ENCODE measurements around the gene RAPSN.

RAPSN gene

DNA sequence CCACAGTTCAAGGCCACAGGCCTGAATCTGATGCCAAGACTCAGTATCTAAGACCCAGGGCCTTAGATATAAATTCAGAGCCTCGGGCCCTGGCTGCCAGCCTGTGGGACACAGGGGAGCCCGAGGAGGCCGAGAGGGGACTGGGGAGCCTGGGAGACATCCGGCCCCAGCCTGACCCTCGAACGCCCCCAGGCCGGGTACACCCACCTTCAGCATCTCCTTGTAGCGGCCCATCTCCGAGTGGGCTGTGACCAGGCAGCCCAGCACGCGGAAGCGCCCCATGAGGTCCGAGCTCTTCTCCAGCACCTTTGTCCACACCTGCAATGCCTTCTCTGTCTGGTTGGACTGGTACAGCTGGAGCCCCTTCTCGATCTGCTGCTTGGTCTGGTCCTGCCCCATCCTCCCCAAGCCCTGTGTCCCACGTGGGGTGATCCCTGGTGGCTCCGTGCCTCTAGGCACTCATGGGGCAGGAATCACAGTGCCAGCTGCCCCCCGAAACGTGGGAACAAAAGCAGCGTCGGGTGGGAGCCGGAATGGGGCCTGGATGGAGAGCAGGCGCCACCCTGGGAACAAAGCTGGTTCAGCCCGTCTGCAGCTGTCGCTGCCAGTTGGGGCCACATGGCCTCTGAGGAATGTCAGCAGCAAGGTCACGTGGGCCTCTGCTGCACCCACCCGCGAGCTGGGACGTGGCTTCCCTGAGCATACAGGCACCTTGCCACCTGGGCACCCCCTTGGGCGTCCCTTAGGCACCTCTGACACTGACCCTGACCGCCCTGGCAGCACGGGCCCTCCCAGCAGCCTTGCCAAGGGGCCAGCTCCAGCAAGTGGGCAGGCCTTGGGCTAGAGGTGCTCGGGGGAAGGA, at the start of gene RAPSN:
TSS of gene RAPSN (minus strand) at position 571 of the 862 bp plus-strand sequence. CDS start at position 399, 172 bp downstream.
- no peak for DNase-seq (ENCODE audit: low read depth)

DNA sequence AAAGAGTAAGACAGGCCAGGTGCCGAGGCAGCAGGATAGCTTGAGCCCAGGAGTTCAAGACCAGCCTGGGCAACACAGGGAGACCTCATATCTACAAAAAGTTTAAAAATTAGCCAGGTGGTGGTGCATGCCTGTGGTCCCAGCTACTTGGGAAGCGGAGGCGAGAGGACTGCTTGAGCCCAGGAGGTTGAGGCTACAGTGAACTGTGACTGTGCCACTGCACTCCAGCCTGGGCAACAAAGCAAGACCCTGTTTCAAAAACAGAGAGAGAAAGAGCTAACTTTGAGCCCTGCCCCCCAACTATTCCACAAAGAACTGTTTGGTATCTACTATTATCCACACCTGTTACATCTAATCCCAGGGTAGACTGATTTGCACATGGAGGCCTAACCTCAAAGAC, 49.2 kb upstream of the RAPSN start:
- DNase-seq (ENCODE audit: low read depth) = no peak

DNA sequence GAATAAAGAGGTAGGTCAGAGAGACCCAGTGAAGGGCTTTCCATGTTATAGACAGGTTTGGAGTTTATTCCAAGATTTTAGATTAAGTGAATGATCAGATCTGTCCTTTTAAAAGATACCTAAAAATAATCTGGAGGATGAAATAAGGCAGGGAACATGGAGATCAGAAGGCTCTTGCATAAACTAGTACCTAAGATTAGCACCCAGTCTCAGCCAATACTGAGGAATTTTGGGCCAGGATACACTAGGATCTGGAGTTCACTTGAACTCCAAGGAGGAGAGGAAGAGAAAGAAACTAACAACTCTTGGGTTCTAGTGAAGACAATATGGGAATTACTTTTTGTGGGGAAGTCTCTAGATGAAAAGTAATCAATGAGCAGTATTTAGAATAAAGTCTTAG, 47.9 kb upstream of the RAPSN start:
- no peak for DNase-seq (ENCODE audit: low read depth)

DNA sequence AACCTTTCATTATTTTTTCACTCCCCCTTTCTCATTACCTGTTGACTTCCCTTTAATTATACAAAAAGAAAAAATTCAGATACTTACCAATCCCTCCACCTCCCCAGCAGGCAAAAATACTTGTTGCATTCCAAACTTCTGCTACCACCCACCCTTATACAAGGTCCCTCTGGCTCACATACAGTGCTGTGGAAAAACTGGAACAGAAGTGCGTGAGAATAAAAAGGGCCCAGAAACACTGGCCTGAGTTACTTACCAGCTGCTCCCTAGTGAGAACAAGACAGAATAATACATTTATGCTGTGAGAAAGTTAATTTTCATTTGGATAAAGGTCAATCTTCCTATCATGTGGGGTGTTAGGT, 46.9 kb upstream of the RAPSN start:
- no peak for DNase-seq (ENCODE audit: low read depth)

DNA sequence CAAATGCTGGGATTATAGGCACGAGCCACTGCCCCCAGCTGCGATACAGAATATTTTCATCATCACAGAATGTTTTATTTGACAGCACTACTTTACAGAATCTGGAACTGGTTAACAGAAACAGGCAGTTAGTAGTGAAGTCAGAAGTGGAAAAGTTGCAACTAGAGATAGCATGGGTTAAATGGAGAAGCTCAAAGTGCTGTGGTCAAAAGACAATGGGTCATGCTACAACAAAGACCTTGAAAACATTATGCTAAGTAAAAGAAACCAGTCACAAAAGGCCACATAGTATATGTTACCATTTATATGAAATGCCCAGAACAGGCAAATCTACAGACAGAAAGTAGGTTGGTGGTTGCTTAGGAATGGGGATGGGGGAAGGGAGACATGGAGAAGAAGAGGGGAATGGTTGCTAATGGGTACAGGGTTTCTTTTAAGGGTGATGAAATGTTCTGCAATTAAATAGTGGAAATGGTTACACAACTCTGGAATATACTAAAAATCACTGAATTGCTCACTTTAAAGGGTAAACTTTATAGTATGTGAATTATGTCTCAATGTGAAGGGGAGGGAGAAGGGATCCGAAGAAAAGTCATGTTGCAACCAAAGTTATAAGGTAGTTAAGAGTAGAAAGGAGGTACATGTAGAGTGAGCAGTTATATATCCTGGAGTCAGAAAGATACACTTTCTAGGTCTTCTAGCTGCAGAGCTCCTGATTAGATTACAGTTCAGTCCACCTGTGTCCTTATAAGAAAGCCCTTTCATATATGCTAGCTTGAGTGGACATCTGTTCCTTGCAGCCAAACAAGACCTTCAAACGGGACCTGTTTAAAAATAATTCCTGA, 46.3 kb upstream of the RAPSN start:
- DNase-seq (ENCODE audit: low read depth) = peak; percentile 22

DNA sequence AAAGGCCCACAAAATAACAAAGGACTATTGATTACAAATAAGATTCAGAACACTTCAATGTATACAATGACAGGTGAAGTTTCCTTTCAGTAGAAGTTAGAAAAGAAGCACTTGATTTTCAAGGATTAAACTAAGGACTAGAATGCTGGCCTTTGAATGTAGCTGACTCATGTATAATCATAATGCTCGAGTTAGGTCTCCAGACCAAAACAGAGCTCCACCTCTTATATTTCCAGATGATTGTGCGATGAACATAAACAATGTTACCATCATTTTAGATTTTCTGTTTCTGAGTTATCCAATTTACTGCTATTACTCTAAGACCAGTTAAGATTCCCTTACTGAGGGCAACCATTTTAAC, 40.4 kb upstream of the RAPSN start:
- DNase-seq (ENCODE audit: low read depth) = no peak

DNA sequence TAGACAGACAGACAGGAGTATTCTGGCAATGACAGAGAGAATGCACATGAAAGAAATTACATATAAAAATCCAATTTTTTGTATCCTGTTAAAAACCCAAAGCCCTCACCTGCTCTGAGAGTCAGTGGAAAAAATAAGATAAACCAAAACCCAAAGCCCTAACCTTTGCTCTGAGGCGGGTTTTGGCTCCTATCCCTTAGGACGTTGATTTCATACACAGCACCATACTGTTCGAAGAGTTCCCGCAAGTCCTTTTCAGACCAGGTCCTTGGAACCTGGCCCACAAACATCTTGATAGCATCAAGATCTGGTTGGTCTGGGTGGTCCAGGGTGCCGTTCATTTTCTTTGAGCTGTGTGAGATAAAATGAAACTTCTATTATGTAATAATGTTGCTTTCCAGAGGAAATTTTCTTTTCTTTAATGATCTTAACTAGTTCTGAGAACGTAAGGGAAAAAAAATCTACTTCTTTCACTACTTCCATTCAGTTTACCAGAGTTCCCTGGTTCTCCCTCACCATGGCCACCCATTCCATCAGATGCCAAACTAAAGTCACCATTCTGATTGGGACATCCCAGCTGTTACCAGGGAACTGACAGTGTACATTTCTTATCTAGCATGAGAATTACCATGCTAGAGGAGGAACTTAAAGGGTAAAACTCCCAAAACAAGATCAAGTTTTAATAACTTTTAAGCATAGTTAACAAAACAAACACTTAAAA, 39.9 kb upstream of the RAPSN start:
- no peak for DNase-seq (ENCODE audit: low read depth)

DNA sequence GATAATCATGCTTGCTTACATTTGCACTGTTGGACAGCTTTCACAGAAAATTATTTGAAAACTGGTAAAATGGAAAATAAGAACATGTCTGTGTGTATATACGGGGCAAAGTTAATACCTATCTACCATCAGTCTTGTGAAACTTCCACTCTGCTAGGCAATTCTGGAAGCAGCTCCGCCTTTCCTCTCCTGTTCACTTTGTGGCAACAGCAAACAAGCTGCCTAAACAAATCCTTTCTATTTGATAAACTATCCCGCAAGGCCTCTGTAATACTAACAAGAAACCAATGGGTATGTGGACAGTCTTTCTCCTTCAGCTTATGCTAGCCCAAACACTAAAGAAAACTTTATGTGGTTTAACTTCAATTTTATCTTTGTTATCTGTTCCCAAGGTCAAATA, 39.2 kb upstream of the RAPSN start:
- no peak for DNase-seq (ENCODE audit: low read depth)

DNA sequence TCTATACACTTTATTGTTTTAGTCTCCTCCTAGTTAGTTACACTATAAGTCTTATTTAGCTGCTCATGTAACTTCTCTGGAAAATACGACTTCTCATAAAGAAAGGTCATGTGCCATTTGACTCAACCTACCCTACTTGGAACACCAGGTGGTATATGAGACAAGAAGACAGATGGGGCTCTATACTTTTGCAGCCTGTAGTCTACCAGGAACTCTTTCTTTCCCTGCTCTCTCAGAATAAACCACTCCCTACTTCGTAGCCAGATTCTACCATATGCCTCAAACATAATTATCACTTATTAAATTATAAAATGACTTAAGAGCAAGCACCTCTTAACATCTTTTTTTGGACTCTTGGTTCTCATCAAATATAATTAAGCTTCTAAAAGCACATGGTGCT, 38.5 kb upstream of the RAPSN start:
- no peak for DNase-seq (ENCODE audit: low read depth)

DNA sequence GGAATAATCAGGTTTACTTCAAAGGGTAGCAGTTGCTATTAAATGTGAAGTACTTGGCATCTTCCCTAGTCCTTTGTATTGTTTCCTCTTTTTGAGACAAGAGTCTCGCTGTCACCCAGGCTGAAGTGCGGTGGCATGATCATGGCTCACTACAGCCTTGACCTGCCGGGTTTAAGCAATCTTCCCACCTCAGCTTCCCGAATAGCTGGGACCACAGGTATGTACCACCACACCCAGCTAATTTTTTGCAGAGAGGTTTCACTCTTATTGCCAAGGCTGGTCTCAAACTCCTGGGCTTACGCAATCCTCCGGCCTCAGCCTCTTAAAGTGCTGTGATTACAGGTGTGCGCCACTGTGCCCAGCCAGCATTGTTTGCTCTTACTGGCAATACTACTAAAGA, 36.2 kb upstream of the RAPSN start:
- no peak for DNase-seq (ENCODE audit: low read depth)

DNA sequence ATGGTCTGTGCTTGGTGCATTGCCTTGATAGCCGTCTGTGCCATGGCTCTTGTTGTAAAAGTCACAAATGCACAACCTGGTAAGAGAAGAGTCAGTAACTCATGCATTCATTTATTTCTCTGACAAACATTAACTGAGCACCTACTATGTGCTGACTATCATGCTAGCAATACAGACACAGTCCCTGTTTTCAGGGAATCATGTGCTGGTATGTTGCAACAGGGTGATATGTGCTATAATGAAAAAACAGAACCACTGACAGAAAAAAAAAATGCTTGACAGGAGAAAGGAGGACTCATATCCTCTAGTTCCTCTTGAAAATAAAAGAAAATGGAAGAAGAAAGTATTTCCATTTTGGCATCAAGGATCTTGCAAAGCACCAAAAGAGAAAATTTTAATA, 34.5 kb upstream of the RAPSN start:
- no peak for DNase-seq (ENCODE audit: low read depth)

DNA sequence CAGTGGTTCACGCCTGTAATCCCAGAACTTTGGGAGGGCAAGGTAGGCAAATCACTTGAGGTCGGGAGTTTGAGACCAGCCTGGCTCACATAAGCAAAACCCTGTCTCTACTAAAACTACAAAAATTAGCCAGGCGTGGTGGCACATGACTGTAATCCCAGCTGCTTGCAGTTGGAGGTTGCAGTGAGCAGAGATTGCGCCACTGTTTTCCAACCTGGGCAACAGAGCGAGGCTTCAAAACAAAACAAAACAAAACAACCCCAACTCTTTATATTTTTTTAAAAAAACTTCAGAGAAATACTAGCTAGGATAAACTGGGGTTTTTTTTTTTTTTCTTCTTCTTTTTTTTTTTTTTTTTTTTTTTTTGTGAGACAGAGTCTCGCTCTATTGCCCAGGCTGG, 31.8 kb upstream of the RAPSN start:
- DNase-seq (ENCODE audit: low read depth) = no peak

DNA sequence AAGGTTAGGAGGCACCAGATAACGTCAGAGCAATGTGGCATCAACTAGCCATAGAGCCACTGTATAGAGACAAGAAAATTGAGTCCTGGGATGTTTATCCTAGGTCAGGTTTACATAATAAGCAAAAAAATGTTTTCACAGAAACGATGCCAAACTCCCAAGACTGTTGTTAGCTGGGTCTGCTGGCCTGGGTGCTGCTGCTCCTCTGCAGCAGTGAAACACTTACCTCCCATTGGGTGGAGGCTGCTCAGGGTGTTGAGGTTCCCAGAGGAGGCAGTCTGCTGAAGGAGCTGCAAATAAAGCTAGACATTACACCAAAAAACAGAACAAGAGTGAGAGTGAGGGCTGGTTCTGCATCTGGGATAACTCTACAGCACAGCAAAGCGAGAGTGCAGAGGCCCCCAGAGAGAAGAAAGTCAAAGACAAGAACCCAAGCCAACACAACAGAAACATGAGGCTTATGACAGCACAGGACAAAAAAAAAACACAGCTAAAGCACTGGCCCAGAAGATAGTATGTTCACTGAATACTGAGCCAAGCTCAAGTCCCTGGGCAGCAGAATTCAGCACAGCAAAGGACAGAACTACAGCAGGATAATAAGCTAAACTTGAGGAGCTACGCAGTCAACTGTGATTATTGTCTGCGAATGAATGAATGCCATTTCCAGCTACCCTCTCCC, 29.9 kb upstream of the RAPSN start:
- no peak for DNase-seq (ENCODE audit: low read depth)

DNA sequence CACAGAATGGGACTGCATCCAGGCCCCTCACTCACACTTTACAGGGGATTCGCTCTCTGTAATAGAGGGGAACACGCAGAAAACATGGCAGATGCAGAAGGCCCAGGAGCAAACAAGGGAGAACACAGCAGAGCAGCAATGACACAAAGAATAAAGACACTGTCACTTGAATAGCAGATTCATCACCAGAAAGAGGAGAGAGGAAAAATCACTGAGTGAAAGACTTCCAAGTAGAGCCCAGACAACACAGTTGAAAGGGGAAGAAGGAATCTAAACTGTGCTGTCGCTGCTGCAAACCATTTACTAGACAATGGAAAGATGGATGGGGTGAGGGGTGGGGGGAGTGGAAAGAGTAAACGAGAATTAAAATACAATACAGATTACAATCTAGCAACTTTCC, 28.8 kb upstream of the RAPSN start:
- DNase-seq (ENCODE audit: low read depth) = no peak

DNA sequence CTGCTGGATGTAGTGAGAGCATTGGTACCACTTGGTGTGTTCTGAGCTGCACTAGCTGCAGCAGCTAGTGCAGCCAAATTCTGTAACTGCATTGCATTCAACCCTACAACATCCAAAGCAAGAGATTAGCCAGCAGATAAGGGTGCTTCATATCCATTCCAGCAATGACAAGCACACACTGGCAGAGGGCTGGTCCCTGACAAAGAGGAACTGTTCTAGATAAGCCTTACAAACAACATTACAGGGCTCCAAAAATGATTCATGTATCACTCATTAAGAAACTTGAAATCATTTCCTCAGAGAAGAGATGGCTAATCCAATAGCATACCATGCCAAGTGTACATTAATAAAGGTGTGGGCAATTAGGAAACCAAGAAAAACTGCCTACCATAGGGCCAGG, 28.4 kb upstream of the RAPSN start:
- DNase-seq (ENCODE audit: low read depth) = no peak

DNA sequence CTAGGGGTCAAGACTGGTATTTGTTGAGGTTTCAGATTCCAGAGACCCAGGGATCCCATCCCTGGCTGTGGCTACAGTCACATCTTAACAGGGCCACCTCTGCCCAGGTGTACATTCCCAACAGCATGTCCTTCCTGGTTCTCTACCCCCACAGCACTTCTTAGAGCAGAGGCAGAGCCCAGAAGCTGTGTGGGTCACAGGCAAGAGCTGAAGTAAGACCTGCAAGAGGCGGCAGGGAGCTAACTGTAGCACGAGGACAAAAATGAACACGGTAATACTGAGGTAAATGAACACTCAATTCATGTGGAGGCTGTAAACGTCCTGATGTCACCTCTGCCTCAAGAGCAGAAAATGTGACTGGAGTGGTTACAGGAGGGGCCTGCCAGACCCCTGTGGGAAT, 21.7 kb upstream of the RAPSN start:
- DNase-seq (ENCODE audit: low read depth) = no peak

DNA sequence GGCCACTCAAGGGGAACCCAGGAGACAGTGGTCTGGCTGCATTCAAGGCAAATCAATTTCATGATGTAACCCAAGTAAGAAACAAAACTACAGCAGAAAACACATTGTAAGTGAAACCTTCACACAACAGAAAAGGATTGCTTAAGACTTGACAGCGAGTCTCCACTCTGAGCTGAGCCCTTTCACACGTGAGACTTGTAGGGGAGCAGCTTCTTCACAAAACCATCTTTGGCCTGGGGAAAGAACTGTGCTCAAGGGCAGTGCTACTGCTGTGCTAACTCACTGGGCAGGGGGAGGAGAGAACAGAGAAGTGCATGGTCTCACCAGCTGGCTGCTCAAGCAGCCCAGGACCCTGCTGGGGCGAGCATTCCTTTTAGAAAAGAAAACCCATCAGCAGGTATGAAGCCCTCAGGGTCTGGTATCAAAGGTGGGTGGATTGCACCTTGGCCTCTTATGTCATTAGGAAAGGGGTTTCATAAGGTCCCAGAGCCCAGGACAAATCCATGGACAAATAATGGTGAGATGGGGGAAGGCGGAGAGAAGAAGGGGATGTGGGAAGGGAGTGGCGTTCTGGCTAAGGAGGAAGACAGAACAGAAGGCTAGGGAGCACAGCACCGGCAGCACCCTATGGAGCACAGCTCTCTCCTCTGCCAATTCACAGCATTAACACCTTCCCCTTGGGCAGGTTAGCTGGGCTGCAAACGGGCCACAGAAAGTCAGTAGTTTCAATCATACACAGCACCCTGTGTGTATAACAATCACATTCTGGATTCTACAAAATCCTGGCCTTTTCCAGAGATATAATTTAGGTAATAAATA, 20.6 kb upstream of the RAPSN start:
- DNase-seq (ENCODE audit: low read depth) = peak; percentile 21

DNA sequence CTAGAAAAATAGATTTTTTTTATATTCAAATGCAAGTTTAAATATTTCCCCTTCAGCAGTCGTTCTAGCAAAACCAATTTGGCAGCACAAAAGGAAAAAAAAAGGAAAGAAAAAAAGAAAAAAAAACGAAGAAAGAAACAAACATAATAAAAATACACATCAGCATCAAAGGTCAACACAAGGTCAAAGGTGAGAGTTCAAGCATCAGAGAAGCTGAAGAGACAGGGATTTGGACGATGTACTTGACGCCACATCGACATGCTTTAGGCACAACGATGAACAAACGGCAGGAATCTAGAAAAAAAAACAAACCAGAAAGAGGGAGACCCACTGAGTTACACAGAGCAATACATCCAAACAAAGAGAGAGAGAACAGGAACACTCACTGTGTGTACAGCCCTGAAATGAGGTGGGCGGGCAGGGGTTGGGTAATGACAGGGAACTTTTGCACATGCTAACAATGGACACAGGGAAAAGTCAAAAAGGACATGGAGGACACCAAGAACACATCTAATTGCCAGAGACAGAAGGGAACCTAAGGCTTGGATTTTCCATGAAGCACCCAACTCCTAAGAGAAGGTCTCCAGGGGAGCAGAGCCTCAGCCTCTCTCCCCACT, 19.8 kb upstream of the RAPSN start:
- DNase-seq (ENCODE audit: low read depth) = no peak

DNA sequence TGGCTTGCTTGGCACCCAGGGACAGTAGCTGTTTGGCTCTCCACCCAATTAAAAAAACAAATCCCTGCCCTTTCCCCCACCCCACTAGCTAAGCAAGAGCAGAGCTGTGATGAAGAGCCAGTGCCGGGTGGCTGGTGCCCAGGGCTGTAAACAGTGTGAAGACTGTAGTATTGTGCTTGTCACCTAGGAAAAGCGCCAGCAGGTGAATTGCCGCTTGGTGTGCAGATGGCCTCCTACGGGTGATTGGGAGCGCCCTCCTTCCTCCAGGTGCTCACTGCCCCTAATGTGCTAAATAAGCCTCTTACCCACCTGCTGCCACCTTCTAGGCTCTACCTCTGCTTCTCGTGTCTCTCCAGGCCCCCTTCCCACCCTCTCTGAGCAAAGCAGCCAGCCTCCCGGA, 18.4 kb upstream of the RAPSN start:
- no peak for DNase-seq (ENCODE audit: low read depth)

DNA sequence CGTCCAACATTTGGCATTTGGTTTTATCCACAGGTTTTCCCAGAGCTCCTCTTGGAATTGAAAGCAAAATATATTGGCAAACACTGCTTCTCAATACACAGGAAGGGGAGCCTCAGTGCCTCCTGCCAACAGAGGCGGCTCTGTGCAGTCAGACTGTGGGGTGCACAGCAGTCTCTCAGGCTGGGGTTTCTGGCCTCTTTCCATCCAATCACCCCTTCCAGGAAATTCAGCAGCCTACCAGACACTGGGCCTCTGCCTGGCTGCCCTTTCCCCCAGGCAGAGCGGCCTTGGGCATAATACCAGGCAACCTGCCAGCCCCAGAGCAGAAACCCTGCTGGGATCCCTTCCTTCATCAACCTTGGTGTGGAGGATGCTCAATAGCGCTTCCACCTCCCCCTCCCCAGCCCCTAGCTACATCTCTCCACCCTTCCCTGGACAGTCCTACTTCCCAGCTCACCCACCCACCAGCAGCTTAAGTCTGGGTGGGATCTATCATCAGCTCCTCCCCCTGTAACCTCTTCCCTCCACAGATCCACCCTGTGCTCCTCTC, 17.8 kb upstream of the RAPSN start:
- peak; percentile 21 for DNase-seq (ENCODE audit: low read depth)

DNA sequence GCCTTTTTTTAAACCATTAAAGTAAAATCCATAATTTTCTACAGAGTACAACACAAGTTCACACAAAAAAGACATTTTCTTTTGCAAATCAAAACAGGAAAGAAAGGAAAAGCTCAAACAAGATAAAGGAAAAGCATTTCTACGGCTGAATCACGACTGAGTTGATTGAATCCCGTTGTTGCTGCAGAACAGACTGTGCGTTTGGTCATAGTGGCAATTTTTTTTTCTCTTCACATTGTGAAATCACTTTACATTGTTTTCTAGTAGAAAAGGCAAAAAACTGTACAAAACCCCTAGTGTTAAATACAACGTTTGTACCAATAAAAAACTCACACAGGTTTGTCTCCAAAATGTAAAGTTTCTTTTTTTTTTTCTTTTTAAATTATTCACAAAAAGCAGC, 17.3 kb upstream of the RAPSN start:
- DNase-seq (ENCODE audit: low read depth) = peak; percentile 20

Data from stromal cell of bone marrow (primary cell).